ENCODE measurements around the gene GNGT2.

GRCh38 chr17:49252148-49252695 lies 41.8 kb upstream of the GNGT2 start:
- TF ChIP-seq CTCF (conservative IDR thresholded peaks at IDR 0.05; ENCODE audit: low read depth, low read length) (no peak), RCOR1 (IDR thresholded peaks at IDR 0.05; ENCODE audit: insufficient replicate concordance, low read length) (no peak), MAZ (IDR thresholded peaks at IDR 0.05; ENCODE audit: borderline replicate concordance, low read depth, low read length) (no peak), MAFK (IDR thresholded peaks at IDR 0.05; ENCODE audit: low read depth, low read length) (no peak)

Data from IMR-90 (cell line).